Measurements from ENCODE around the gene TSPAN18.
"Not testable (repeated sequence)": the region's sequence is repeated elsewhere in the genome, so short reads cannot be mapped to it uniquely, and the experiment has no call there.

Gene TSPAN18

DNA sequence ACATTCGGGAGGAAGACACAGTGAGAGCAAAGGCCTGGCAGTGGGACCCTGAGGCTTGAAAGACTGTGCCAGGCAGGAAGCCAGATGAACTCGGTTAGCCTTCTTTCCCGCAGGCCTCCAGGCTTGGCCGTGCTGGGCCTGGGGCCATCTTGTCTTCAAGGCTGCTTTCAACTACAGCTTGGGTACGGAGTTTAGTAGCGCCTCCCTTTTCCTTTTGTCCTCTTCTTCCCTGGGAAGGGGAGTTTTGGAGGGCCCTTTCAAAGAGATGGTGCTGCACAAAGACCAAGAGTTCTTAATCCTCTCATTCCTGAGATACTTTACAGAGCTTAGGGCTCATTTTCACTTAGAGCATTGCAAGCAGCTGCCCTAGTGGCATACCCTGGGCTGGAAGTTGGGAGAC lies 136.5 kb downstream of the TSPAN18 start:
- in situ Hi-C loops (cut with MboI; ENCODE audit: low sequenced_read_pairs): no loop called here

- in situ Hi-C loops (cut with MboI; ENCODE audit: low sequenced_read_pairs): no loop called here
Measured at GRCh38 chr11:44865866-44866272, 139.1 kb downstream of the TSPAN18 start.

DNA sequence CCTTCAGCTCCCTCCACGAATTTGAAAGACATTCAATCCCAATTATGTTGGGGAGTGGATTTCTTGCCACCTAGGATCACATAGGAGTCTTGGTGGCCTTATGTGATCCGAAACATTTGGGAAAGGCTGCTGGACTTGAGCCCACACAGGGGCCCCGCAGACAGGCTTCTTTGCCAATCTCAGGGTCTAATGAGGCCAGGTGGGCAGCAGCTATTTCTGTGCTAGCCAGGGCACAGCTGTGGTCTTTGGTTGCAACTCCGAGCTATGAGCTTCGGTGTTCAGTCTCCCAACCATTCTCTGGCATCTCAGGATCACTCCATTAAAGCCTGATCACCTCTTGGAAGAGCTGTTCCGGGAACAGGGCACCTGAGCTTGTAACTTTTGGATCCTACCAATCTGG lies 139.5 kb downstream of the TSPAN18 start:
- in situ Hi-C loops (cut with MboI; ENCODE audit: low sequenced_read_pairs): no loop called here

DNA sequence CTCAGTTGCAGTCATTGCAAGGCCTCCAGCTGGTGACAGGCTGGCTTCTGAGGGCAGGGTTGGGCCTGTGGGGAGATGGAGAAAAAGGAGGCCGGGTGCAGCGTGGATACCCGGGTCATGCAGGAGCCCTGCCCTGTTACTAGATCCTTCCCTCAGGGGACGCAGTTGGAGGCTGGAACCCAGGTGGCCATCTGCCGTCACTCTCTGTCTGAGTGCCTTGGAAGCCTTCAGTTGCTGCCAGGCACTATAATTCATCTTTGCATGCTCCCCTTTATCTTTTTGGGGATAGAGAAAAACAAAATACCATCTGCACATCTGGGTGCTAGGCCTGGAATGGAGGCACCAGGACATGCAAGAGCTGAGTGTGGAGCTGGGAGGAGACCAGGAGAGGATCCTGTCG lies 141.3 kb downstream of the TSPAN18 start:
- in situ Hi-C loops (cut with MboI; ENCODE audit: low sequenced_read_pairs): no loop called here

DNA sequence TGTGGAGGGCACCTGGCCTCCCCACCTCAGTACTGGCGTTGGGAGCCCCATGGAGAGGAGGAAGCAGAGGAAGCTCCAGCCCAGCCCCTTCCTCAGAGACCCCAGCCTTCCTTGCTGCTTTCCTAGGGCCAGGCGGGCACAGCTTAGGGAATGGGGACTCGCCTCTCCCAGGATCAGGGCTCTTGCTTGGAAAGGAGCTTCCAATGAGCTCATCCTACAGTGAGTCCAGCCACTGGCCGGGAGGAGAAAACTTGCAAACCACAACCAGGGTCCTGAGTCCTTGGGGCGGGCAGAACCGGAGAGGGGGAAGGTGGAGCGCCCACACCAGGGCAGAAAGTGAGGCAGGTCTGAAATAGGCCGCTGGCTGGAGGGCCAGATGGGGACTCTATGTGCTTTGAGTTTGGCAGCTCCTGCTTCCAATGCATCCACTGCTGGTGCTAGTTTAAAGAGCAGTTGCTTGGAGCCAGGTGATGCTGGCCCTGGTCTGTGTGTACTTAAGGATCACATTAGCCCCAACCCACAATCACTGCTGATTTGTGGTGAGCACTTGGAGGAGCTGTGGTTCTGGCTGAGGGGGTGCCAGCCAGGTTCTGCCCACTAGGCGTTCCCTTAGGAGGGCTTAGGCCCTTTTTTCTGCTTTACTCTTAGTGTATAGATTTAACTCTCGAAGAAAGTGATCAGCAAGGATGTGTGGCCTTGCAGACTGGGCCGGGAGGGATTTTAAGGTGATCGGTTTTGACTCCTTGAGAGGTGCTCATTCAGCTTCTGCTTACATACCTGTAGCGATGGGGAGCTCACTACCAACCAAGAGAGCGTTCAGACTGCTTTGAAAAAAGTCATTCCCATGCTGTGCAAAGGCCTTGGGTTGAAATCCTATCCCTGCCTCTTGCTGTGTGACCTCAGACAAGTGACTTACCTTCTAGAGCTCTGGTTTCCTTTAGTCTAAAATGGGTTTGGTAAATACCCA lies 142.0 kb downstream of the TSPAN18 start:
- in situ Hi-C loops (cut with MboI; ENCODE audit: low sequenced_read_pairs): no loop called here

DNA sequence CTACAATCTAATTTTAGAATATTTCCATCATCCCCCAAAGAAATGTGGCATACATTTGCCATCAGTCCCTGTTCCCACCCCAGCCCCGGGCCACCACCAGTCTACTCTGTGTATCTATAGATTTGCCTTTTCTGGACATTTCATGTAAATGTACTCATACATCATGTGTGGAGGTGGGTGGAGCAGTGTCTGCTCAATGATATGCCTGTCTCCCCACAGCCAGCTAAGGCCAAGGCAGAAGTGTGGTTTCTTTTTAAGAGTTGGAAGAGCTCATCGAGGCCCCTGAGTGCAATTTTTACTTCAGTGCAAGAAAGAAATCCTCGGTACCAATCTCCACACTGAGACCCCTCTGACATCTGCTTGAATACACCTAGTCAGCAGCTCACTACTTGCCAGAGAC lies 143.4 kb downstream of the TSPAN18 start:
- in situ Hi-C loops (cut with MboI; ENCODE audit: low sequenced_read_pairs): no loop called here

- in situ Hi-C loops (cut with MboI; ENCODE audit: low sequenced_read_pairs): no loop called here
Measured at GRCh38 chr11:44870615-44871176, 143.9 kb downstream of the TSPAN18 start.

DNA sequence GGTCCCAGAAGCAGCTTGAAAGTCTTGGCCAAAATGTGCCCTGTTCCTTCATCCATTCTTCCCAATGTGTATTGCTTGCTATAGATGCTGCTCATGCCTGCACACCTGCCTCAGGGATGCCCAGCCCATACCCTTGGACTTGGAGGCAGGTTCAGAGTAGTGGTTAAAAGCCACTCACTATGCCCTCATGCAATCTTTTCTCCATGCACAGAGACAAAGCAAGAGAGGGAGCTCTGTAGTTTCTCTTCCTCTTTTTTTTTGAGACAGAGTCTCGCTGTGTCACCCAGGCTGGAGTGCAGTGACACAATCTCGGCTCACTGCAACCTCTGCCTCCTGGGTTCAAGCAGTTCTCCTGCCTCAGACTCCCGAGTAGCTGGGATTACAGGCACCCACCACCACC lies 144.9 kb downstream of the TSPAN18 start:
- in situ Hi-C loops (cut with MboI; ENCODE audit: low sequenced_read_pairs): not testable (repeated sequence)

DNA sequence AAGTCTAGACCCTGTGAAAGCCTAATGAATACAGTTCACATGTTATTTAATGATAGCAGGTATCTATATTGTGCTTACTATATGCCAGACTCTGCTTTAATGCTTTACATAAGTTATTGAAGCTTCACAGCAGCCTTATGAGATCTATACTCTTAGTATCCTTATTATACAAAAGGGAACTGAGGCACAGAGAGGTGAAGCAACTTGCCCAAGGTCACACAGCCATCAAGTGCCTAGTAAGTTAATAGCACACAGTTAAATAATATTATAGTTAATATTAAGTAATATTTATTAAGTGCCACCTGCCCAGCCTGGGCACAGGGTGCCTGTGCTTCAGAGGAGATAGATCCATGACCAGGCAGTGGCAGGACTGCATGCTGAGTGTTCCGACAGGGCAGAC lies 145.8 kb downstream of the TSPAN18 start:
- in situ Hi-C loops (cut with MboI; ENCODE audit: low sequenced_read_pairs): no loop called here

DNA sequence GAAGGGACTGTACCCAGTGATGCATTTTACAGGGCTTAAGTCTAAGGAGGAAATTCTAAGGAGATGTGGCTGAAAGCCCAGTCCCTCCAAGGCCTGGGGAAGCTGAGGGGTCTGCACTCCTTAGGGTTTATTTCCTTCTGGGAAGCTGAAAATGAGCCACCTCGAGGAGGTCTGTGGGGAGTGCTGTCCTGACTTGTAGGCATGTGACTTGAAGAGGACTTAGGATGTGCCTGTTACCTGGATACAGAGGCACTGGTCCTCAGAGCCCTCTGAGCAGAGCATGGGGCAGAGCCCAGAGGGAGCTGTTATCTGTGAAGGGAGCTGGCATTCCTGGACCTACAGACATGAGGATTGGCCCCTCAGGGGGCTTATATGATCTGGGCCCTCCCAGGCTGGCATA lies 146.8 kb downstream of the TSPAN18 start:
- in situ Hi-C loops (cut with MboI; ENCODE audit: low sequenced_read_pairs): no loop called here

GRCh38 chr11:44874284-44874683 lies 147.5 kb downstream of the TSPAN18 start:
- in situ Hi-C loops (cut with MboI; ENCODE audit: low sequenced_read_pairs): no loop called here

- in situ Hi-C loops (cut with MboI; ENCODE audit: low sequenced_read_pairs): no loop called here
Measured at GRCh38 chr11:44875037-44875436, 148.3 kb downstream of the TSPAN18 start.

DNA sequence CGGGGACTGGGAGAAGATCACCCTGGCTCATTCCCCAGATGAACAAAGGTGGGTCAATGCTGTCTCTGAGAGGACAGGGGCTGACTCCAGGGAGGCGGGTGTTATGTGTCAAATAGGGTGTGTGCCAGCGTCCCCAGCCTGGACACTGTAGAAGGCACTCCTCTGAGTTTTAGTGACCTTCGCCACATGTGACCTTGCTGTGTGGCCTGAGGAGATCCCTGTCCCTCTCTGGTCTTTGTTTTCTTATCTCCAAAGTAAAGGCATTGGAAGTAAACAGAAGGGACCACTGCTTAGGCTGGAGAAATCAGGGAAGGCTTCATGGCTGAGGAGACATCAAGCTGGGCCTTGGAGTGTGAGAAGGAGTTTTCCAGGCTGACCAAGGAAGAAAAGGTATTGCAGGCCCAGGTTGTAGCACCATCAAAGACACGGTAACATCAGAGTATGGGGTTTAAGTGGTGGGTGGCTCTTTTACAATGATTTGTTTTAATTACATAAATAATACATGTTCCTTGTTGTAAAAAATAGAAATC lies 149.5 kb downstream of the TSPAN18 start:
- in situ Hi-C loops (cut with MboI; ENCODE audit: low sequenced_read_pairs): no loop called here

GRCh38 chr11:44876906-44877305 lies 150.1 kb downstream of the TSPAN18 start:
- in situ Hi-C loops (cut with MboI; ENCODE audit: low sequenced_read_pairs): no loop called here

DNA sequence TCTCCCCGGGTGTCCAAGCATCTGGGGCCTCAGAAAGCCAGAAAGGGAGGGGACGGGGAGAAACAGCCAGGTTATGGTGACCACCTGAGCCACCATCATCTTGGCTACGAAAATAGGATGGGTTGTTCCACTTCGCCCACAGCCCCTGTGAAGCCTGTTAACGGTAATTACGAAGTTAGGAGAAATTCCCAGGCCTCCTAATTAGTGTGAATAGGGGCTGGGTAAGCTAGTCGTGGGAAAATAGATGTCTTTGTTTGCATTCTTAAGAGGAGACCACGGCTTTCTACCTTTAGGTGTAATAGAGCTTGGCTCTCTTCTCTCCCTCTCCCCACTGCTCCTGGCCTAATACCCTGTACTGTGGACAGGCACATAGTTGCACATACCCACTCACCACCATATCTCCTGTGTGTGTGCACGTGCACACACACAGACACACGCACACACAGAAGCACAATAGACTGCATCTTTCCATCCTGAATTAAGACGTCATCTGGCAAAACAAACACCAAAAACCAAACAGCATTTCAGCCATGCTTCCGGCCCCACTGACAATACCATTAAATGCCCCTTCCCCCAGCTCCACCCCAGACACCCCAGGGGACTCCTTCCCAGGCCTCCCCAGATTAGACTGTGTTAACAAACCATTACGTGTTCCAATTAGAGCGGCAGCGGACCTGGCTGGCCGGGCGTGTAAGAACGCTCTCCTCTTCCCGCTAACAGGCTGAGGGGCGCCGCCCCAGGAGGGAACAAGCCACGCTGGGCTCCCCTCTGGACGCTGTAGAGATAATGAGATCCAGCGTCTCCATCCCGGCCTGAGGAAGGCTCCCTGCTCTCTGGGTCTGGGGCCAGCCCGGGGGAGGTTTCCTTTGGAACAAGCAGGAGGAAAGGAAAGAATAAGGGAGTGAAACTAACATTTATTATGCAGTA lies 151.1 kb downstream of the TSPAN18 start:
- in situ Hi-C loops (cut with MboI; ENCODE audit: low sequenced_read_pairs): no loop called here

DNA sequence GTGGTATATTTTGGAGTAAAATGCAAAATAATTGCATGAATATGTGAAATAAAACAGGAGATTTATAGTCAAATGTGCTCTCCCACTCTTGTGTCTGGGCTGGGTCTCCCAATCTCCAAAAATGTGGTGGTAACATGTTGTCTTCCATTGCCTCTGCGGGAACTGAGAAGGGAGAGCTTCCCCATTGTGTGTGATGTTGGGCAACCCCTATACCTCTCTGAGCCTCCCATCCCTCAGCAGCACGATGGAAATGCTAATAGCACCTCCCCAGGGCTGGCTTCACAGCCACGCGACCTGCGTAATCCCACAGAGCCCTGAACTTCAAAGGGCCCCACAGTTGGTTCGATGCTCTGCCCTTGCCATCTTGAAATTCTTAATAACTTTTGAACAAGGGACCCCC lies 151.9 kb downstream of the TSPAN18 start:
- in situ Hi-C loops (cut with MboI; ENCODE audit: low sequenced_read_pairs): no loop called here

DNA sequence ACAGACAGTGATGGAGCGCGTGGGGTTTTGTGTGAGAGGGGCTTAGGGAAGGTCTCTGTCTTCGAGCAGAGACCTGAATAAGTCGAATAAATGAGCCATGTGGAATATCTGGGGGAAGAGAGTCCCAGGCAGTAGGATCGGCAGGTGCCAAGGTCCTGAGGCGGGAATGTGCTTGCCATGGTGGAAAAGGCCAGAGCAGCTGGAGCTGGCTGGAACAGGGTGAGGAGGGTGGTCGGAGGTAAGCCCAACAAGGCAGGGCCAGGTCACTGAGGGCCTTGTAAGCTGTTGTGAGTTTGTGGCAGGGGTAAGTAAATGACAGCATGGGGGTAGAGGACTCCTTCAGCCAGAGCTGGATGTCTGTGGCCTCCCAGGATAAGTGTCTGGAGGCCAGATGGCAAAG lies 152.7 kb downstream of the TSPAN18 start:
- in situ Hi-C loops (cut with MboI; ENCODE audit: low sequenced_read_pairs): no loop called here

DNA sequence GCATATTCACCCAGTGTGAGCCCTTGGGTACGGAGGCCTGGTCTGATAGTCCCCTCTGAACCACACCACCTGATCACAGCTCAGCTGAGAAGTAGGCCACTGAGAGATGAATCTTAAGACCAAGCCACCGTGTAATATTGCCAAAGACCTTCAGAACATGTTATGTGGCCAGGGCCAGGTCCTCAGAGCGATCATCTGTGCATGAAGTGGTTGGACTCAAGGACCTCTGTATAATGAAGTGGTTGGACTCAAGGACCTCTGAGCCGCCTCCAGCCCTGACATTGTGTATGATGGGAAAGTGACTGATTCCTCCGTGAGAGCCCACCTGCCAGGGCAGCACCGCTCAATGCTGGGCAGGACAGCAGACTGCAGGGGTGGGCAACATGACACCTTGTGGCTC lies 153.7 kb downstream of the TSPAN18 start:
- in situ Hi-C loops (cut with MboI; ENCODE audit: low sequenced_read_pairs): no loop called here

GRCh38 chr11:44880953-44881352 lies 154.2 kb downstream of the TSPAN18 start:
- in situ Hi-C loops (cut with MboI; ENCODE audit: low sequenced_read_pairs): no loop called here

GRCh38 chr11:44883277-44883676 lies 156.5 kb downstream of the TSPAN18 start:
- in situ Hi-C loops (cut with MboI; ENCODE audit: low sequenced_read_pairs): no loop called here

DNA sequence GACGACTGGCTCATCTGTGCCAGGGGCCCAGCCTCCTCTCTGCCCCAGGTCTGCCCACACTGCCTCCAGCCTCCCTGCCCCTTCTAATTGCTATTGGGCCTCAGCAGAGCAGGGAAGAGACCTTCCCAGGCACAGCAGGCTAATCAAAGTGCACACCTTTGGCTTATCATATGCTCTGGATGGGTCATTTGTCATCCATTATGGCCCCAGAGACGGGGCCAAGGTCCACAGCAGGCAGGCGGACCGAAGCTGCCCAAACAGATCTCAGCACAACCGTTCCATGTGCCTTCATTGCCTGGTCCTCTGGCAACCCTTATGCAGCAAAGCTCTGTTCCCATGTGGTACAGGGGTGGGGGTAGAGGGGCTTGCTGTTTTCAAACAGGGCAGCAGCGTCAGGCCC lies 157.3 kb downstream of the TSPAN18 start:
- in situ Hi-C loops (cut with MboI; ENCODE audit: low sequenced_read_pairs): no loop called here

All from hTERT RPE-1 (cell line).